GM13977 (cell line): ENCODE data around the gene TMEM165.

ENCODE experiments used
- DNase-seq: peaks from one replicate; pipeline ENCODE4 v3.0.0; 2012; ENCODE audit warnings: low spot score
- CTCF ChIP-seq: IDR thresholded peaks from 2 replicates; pipeline ENCODE4 v1.5.1; 2012; ENCODE audit warnings: mild to moderate bottlenecking, control low read depth; ENCODE audit not compliant: insufficient read depth; ENCODE audit errors: extremely low read depth, missing control alignments
- in situ Hi-C: fragments of 300-500 bp; cut with MboI; formaldehyde crosslinking; loops from one replicate; pipeline ENCODE4 v1.12.0; 2022; ENCODE audit warnings: low sequenced_read_pairs, low pct_unique_long_range_greater_than_20kb, mixed read lengths, inconsistent platforms; ENCODE audit not compliant: unreplicated experiment

TMEM165 gene

GRCh38 chr4:55393461-55394320 is 2.1 kb upstream of the TMEM165 start:
- in situ Hi-C loops, result no loop called here
- no peak for TF ChIP-seq CTCF

GRCh38 chr4:55395218-55395528 is 584 bp upstream of the TMEM165 start:
- in situ Hi-C loops, result no loop called here
- no peak for TF ChIP-seq CTCF
- no peak for DNase-seq

More at GRCh38 chr4:55393461-55394320, 2.1 kb upstream of the TMEM165 start:
- DNase-seq, result no peak

GRCh38 chr4:55396308-55397125 is 760 bp downstream of the TMEM165 start:
- in situ Hi-C loops, result no loop called here
- DNase-seq, result peak; percentile 53

GRCh38 chr4:55397126-55397436 is 1.3 kb downstream of the TMEM165 start:
- in situ Hi-C loops, result no loop called here
- no peak for TF ChIP-seq CTCF
- no peak for DNase-seq

More at GRCh38 chr4:55396308-55397125, 760 bp downstream of the TMEM165 start:
- no peak for TF ChIP-seq CTCF

GRCh38 chr4:55397520-55398321 is 2.0 kb downstream of the TMEM165 start:
- no peak for TF ChIP-seq CTCF
- in situ Hi-C loops, result no loop called here
- no peak for DNase-seq

GRCh38 chr4:55398461-55398860 is 2.7 kb downstream of the TMEM165 start:
- TF ChIP-seq CTCF, result no peak
- DNase-seq, result no peak
- in situ Hi-C loops, result no loop called here
